Muscle layer of duodenum (tissue), 2 donors: ENCODE data around the gene ACMSD.

Experiments
- H3K27ac ChIP-seq: one replicate; pipeline ENCODE4 v1.7.0; 2013; ENCODE audit warnings: mild to moderate bottlenecking, low read length
- H3K27me3 ChIP-seq: one replicate; pipeline ENCODE4 v1.7.0; 2013; ENCODE audit warnings: low read depth, mild to moderate bottlenecking, control low read depth, low read length
- H3K36me3 ChIP-seq, 2 donors: one replicate each; pipeline ENCODE4 v1.7.0; 2013; ENCODE audit warnings: low read length in 2 of 2, control low read depth in 1 of 2, mild to moderate bottlenecking in 1 of 2; ENCODE audit not compliant: insufficient read depth in 2 of 2, control insufficient read depth in 1 of 2
- H3K4me1 ChIP-seq, 2 donors: one replicate each; pipeline ENCODE4 v1.7.0; 2013; ENCODE audit warnings: low read length in 2 of 2, mild to moderate bottlenecking in 2 of 2, control low read depth in 1 of 2, moderate library complexity in 1 of 2; ENCODE audit not compliant: insufficient read depth in 2 of 2, control insufficient read depth in 1 of 2
- H3K4me3 ChIP-seq, 2 donors: one replicate each; pipeline ENCODE4 v1.7.0; 2013; ENCODE audit warnings: low read length in 2 of 2, low read depth in 1 of 2, mild to moderate bottlenecking in 1 of 2
- H3K9me3 ChIP-seq, 2 donors: one replicate each; pipeline ENCODE4 v1.7.0; 2013; ENCODE audit warnings: low read length in 2 of 2, control low read depth in 1 of 2, mild to moderate bottlenecking in 1 of 2; ENCODE audit not compliant: control insufficient read depth in 1 of 2
- donor health status: healthy.

ACMSD gene

GRCh38 chr2:134852518-134852917 lies 14.1 kb downstream of the ACMSD start:
- no peak overlapping the region for H3K27ac ChIP-seq
- H3K36me3 ChIP-seq, result no peaks in the 10 kb centered on the region
- no peak overlapping the region for H3K4me3 ChIP-seq
- H3K9me3 ChIP-seq, result peaks cover 0 to 3% of the 10 kb centered on the region in 2 donors
- H3K4me1 ChIP-seq, result no peaks in the 10 kb centered on the region
- no peaks in the 10 kb centered on the region for H3K27me3 ChIP-seq

GRCh38 chr2:134855709-134856108 lies 17.3 kb downstream of the ACMSD start:
- H3K4me3 ChIP-seq, result no peak overlapping the region
- H3K27me3 ChIP-seq, result no peaks in the 10 kb centered on the region
- H3K36me3 ChIP-seq, result no peaks in the 10 kb centered on the region
- H3K4me1 ChIP-seq, result no peaks in the 10 kb centered on the region
- H3K27ac ChIP-seq, result no peak overlapping the region
- H3K9me3 ChIP-seq, result peaks cover 0 to 2% of the 10 kb centered on the region in 2 donors

GRCh38 chr2:134858245-134858644 lies 19.8 kb downstream of the ACMSD start:
- Histone ChIP-seq H3K4me3 (no peak overlapping the region), H3K9me3 (no peaks in the 10 kb centered on the region), H3K27ac (no peak overlapping the region), H3K4me1 (no peaks in the 10 kb centered on the region), H3K27me3 (no peaks in the 10 kb centered on the region), H3K36me3 (no peaks in the 10 kb centered on the region)

GRCh38 chr2:134861173-134861572 lies 22.8 kb downstream of the ACMSD start:
- Histone ChIP-seq H3K27ac (no peak overlapping the region), H3K36me3 (no peaks in the 10 kb centered on the region)

GRCh38 chr2:134862069-134862468 lies 23.7 kb downstream of the ACMSD start:
- H3K4me1 ChIP-seq, result no peaks in the 10 kb centered on the region
- H3K27ac ChIP-seq, result no peak overlapping the region
- H3K9me3 ChIP-seq, result no peaks in the 10 kb centered on the region
- H3K27me3 ChIP-seq, result no peaks in the 10 kb centered on the region
- H3K36me3 ChIP-seq, result no peaks in the 10 kb centered on the region
- no peak overlapping the region for H3K4me3 ChIP-seq

More at GRCh38 chr2:134861173-134861572, 22.8 kb downstream of the ACMSD start:
- Histone ChIP-seq H3K4me3 (no peak overlapping the region), H3K27me3 (no peaks in the 10 kb centered on the region), H3K9me3 (no peaks in the 10 kb centered on the region), H3K4me1 (no peaks in the 10 kb centered on the region)

GRCh38 chr2:134862674-134863073 lies 24.3 kb downstream of the ACMSD start:
- no peak overlapping the region for H3K27ac ChIP-seq
- no peak overlapping the region for H3K4me3 ChIP-seq

GRCh38 chr2:134863446-134863845 lies 25.0 kb downstream of the ACMSD start:
- Histone ChIP-seq H3K4me1 (no peaks in the 10 kb centered on the region), H3K36me3 (no peaks in the 10 kb centered on the region)

More at GRCh38 chr2:134862674-134863073, 24.3 kb downstream of the ACMSD start:
- no peaks in the 10 kb centered on the region for H3K36me3 ChIP-seq
- H3K9me3 ChIP-seq, result no peaks in the 10 kb centered on the region
- H3K27me3 ChIP-seq, result no peaks in the 10 kb centered on the region
- no peaks in the 10 kb centered on the region for H3K4me1 ChIP-seq

GRCh38 chr2:134865067-134865787 lies 26.8 kb downstream of the ACMSD start:
- Histone ChIP-seq H3K9me3 (no peaks in the 10 kb centered on the region), H3K27me3 (no peaks in the 10 kb centered on the region), H3K27ac (no peak overlapping the region), H3K4me1 (no peaks in the 10 kb centered on the region), H3K36me3 (no peaks in the 10 kb centered on the region), H3K4me3 (no peak overlapping the region)

More at GRCh38 chr2:134863446-134863845, 25.0 kb downstream of the ACMSD start:
- H3K27ac ChIP-seq, result no peak overlapping the region
- no peak overlapping the region for H3K4me3 ChIP-seq
- no peaks in the 10 kb centered on the region for H3K27me3 ChIP-seq
- no peaks in the 10 kb centered on the region for H3K9me3 ChIP-seq

- no peaks in the 10 kb centered on the region for H3K4me1 ChIP-seq
- no peaks in the 10 kb centered on the region for H3K36me3 ChIP-seq
- H3K27ac ChIP-seq, result no peak overlapping the region
- no peaks in the 10 kb centered on the region for H3K27me3 ChIP-seq
- no peak overlapping the region for H3K4me3 ChIP-seq
- no peaks in the 10 kb centered on the region for H3K9me3 ChIP-seq
Measured at GRCh38 chr2:134866498-134867099, 28.2 kb downstream of the ACMSD start.

- H3K27me3 ChIP-seq, result no peaks in the 10 kb centered on the region
- no peak overlapping the region for H3K4me3 ChIP-seq
- H3K4me1 ChIP-seq, result no peaks in the 10 kb centered on the region
- no peaks in the 10 kb centered on the region for H3K36me3 ChIP-seq
- H3K27ac ChIP-seq, result no peak overlapping the region
- no peaks in the 10 kb centered on the region for H3K9me3 ChIP-seq
Measured at GRCh38 chr2:134869946-134870736, 31.7 kb downstream of the ACMSD start.

GRCh38 chr2:134873152-134873551 lies 34.7 kb downstream of the ACMSD start:
- no peaks in the 10 kb centered on the region for H3K4me1 ChIP-seq
- no peaks in the 10 kb centered on the region for H3K36me3 ChIP-seq
- no peaks in the 10 kb centered on the region for H3K27me3 ChIP-seq
- peaks cover 0 to 4% of the 10 kb centered on the region in 2 donors for H3K9me3 ChIP-seq
- H3K4me3 ChIP-seq, result no peak overlapping the region
- H3K27ac ChIP-seq, result no peak overlapping the region
